Hepatic stellate cell (primary cell): Measurements from ENCODE around the gene CDHR1.

Source experiments
- DNase-seq: peaks from one replicate; pipeline ENCODE4 v3.0.0; 2011; ENCODE audit warnings: low spot score

Gene CDHR1

DNA sequence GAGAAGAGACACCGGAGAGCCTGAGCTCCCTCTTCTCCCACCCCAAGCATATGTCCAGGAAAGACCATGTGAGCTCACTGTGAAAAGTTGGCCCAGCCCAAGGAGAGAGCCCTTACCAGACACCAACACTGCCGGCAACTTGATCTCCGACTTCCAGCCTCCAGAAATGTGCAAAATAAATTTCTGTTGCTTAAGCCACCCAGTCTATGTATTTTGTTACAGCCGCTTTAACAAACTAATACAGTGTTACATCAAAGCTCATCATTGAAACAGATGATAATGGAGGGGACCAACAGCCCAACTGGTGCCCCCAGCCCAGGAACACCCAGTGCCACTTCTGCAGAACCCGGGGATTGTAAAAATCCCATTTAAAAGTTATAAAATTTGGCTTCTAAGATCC is 69.4 kb downstream of the CDHR1 start:
- no peak for DNase-seq

DNA sequence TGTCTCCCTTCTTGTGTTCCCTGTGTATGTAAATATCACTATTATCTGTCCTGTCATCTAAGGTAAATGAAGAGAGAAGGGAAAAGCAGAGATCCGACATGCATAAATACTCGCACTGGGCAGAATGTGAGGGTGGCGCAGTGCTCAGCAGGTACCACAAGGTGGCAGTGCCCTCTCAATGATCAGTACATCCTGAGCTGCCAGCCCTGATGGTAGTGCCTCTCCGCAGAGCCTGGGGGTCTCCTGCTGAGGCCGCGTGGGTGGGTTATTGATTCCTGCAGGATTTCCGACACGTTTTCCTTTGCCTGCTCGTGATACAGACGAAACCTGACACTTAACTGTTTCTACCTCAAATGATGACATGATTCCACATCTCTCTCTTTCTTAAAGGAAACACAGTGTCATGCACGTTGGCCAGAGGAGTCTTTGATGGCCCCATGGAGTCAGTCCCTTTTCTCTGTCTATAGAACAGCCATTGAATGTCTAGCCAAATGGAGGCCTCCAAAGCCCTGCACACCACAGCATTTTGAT is 70.3 kb downstream of the CDHR1 start:
- DNase-seq = peak; percentile 58

DNA sequence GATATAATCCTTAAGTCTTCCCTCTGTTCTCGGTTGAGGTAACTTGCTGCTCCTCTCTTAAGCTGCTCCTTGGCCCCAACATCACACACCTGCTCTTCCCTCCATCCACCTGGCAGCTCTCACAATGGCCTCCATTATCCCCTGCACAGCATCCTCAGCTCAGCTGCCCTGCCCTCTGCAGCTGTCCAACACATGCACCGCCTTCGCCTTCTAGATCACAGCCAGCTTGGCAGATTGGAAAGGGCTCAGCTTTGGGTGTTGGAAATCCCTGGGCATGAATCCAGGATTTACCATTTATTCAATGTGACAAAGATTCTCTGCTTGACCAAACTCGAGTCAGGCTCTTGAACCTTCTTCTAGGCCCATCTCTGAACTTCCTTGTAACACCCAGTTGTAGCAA is 71.1 kb downstream of the CDHR1 start:
- no peak for DNase-seq

DNA sequence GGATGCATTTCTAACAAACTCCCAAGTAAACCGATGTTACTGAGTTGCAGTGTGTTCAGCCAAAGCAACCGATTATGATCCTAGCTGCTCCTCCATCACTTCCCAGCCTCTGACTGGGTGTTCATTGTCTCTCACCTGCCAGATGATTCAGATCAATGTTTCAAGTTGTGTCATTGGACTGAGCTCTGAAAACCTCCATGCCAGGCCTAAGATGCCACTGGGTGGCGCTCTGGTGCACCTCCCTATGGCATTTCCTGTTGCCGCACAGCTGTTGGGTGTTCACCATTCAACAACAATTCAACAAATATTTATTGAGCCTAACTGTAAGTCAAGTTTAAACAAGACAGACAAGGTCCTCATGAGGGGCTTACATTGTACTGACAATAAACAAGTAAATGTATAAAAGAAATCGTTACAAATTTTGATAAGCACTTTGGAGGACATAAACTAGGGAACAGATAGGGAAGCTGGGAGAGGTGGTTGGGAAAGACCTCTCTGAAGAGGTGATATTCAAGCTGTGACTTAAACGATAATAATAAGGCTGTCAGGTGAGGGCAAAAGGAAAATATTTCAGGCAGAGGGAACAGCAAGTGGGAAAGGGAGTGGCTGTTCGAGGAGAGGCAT is 73.3 kb downstream of the CDHR1 start:
- peak; percentile 45 for DNase-seq

DNA sequence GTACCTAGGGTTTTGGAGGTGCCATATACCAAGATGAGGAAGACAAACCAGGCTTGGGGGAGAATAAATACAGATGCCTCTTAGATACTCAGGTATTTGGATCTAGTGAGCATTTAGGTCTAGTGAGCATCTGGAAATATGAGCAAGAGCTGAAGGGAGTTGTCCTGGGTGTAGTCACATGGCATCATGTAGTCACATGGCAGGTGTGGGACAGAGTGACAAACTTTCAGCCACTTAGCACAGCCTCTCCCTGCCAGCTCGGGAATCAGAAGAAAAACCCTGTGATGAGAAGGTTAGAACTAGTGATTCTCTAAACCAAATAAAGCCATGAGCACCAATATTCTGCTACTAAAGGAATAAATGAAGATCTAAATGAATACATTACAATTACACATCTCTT is 74.8 kb downstream of the CDHR1 start:
- DNase-seq = no peak
